Osteocyte (in vitro differentiated cells): ENCODE data around the gene SF1. TPM values are rescaled to one million over a fixed set of nuclear protein-coding genes. Genes with fewer than 3 reads are reported as not detected.

Experiments used
- DNase-seq: peaks from one replicate; pipeline ENCODE4 v3.0.0; 2021; ENCODE audit warnings: mixed read lengths; ENCODE audit not compliant: unreplicated experiment; ENCODE audit errors: extremely low spot score
- H3K27ac Mint-ChIP-seq: one replicate; pipeline ENCODE4 v1.8.0; 2021; ENCODE audit warnings: mild to moderate bottlenecking, mixed read lengths; ENCODE audit not compliant: unreplicated experiment
- H3K27me3 Mint-ChIP-seq: one replicate; pipeline ENCODE4 v1.8.0; 2021; ENCODE audit warnings: mixed read lengths; ENCODE audit not compliant: unreplicated experiment
- H3K36me3 Mint-ChIP-seq: one replicate; pipeline ENCODE4 v1.8.0; 2021; ENCODE audit warnings: mixed read lengths; ENCODE audit not compliant: unreplicated experiment
- H3K4me1 Mint-ChIP-seq: one replicate; pipeline ENCODE4 v1.8.0; 2021; ENCODE audit warnings: mixed read lengths; ENCODE audit not compliant: unreplicated experiment
- H3K4me3 Mint-ChIP-seq: one replicate; pipeline ENCODE4 v1.8.0; 2021; ENCODE audit warnings: mild to moderate bottlenecking, moderate library complexity, mixed read lengths; ENCODE audit not compliant: unreplicated experiment
- H3K9me3 Mint-ChIP-seq: one replicate; pipeline ENCODE4 v1.8.0; 2021; ENCODE audit warnings: mixed read lengths; ENCODE audit not compliant: unreplicated experiment
- total RNA-seq: library from RNA; stranded (reverse); gene quantifications from 2 replicates; pipeline ENCODE4 v1.2.1, GENCODE V29; 2021
- TF ChIP-seq, protein P1 (sequence below): fragments of 200-600 bp; sonication (generic); IDR thresholded peaks from 2 replicates; pipeline ENCODE4 v1.5.0; 2021; ENCODE audit warnings: antibody characterized with exemption, mild to moderate bottlenecking, moderate library complexity

SF1 gene
- total RNA-seq, 1 donor from 2014 or later: 290 TPM

DNA sequence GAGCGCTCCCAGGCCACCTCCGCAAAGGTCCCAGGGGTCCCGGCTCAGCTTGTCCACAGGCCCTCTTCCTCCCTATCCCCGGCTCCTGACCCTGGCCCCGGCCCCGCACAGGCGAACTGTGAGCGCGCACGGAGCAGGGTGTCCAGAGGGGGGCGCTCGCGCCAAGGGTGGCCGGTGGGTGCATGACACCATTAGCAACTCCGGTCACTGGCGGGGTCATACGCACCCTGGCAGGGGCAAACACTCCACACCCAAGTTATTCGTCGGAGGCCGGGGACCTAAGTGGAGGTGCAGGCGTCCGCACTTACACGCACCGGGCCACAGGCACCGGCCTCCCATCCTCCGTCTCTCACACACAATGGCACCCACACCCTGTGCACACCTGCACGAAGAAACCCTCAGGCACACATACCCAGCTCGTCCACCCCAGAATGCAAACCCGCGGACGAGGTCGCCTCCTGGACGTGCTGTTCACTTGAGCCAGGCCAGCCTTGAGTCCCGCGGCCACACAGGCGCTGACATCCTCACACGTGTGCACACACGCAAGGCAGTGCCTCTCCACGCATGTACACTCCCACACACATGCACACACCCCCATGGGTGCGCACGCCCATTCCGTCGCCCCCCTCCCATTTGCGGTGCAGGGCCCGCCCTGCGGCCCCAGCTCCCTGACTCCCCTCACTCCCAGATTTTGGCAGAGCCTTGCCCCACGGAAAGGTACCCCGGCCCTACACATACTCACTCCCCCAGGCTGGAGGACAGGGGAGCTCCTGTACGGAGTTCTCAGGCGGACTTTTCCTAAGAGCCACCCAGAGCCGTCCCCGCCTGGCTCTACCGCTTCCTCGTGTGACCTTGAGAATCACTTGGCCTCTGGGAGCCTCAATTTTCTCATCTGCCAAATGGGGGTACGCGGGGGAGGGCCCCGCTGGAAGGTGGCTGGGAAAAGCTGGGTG is 34.5 kb downstream of the SF1 start, which contains the start of gene RASGRP2:
Gene RASGRP2 (minus strand): TSS at position 552 of the 953 bp plus-strand sequence. CDS start 1,276 bp downstream, outside the sequence.
- Mint-ChIP-seq H3K4me1 (peaks cover 36% of the 10 kb centered on the region), H3K27ac (peak within 1 kb of the TSS; percentile 74), H3K27me3 (no peaks in the 10 kb centered on the region), H3K36me3 (no peaks in the 10 kb centered on the region), H3K4me3 (peak within 1 kb of the TSS; percentile 75), H3K9me3 (no peaks in the 10 kb centered on the region)
- TF ChIP-seq, protein P1, sequence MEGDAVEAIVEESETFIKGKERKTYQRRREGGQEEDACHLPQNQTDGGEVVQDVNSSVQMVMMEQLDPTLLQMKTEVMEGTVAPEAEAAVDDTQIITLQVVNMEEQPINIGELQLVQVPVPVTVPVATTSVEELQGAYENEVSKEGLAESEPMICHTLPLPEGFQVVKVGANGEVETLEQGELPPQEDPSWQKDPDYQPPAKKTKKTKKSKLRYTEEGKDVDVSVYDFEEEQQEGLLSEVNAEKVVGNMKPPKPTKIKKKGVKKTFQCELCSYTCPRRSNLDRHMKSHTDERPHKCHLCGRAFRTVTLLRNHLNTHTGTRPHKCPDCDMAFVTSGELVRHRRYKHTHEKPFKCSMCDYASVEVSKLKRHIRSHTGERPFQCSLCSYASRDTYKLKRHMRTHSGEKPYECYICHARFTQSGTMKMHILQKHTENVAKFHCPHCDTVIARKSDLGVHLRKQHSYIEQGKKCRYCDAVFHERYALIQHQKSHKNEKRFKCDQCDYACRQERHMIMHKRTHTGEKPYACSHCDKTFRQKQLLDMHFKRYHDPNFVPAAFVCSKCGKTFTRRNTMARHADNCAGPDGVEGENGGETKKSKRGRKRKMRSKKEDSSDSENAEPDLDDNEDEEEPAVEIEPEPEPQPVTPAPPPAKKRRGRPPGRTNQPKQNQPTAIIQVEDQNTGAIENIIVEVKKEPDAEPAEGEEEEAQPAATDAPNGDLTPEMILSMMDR: peak; percentile 65
- no peak for DNase-seq

DNA sequence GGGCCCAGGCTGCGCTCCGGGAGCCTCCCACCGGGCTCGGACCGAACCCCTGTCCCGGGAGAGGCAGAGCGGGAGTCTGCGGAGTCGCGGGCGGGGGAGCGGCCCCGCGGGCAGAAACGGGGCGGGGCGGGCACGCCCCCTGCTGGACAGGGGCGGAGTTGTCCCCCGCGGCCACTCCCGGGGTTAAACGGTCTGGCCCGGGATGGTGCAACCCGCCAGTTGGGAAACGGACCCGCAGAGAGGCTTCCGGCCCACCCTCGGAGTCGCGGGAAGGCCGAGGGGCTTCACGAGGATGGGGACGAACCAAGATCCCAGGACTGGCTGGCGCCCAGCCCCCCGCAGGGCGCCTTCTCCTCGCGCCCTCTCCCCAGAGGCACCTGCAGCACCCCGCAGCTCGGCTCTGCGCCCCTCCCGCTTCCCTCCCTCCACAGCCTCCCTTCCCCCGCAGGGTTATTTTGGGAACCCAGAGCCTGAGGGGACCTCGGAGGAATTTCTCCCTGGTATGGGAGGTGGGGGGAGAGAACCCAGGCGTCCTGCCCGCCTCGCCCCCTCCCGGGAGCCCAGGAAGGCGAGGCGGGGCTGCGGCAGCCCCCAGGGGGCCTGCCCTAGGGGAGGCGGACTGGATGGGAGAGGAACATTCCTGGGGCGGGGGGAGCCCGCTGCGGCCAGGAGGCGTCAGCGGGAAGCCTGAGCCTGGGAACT is 35.3 kb downstream of the SF1 start:
- no peak overlapping the region for H3K4me3 Mint-ChIP-seq
- no peaks in the 10 kb centered on the region for H3K36me3 Mint-ChIP-seq
- no peak overlapping the region for H3K27ac Mint-ChIP-seq
- peaks cover 28% of the 10 kb centered on the region for H3K4me1 Mint-ChIP-seq
- H3K9me3 Mint-ChIP-seq: no peaks in the 10 kb centered on the region
- no peaks in the 10 kb centered on the region for H3K27me3 Mint-ChIP-seq
- TF ChIP-seq, protein P1: peak; percentile 89
- peak; percentile 92 for DNase-seq

DNA sequence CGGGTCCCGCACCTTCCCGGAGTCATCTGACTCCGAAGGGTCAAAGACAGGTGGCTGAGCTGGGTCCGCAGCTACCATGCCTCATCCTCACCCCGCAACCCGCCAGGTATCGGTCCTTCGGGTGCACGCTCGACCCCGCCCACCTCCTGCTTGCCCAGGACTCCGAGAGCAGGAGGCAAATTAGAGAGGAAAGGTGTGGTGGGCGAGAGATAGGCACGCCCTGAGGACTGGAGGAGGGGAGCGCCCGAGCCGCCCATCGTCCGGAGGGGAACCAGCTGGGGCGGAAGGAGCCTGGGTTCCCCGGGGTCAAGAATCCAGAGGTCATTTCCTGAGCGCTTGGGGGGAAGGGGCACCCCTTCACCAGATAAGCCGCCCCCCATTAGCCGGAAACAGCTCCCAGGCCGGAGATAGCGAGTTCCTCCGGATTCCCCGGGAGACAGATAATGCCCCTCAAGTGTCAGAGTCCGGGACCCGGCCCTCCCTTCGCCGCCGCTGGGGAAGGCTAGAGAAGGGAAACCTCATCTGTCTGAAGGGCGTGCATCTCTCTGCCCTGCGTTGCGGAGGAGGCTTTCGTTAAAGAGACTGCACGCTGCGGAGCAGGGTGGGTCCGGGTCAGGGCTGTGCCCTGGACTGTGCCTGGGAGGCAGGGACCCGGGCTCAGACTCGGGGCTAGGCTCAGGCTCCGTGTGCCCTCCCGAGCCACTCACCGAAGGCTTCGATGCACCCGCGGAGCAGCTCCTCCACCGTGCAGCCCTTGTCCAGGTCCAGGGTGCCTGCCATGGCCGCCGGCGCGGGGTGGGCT is 36.1 kb downstream of the SF1 start:
- H3K27me3 Mint-ChIP-seq: no peaks in the 10 kb centered on the region
- DNase-seq: no peak
- no peak overlapping the region for H3K27ac Mint-ChIP-seq
- H3K4me3 Mint-ChIP-seq: peak overlapping the region; percentile 53
- peaks cover 22% of the 10 kb centered on the region for H3K4me1 Mint-ChIP-seq
- no peaks in the 10 kb centered on the region for H3K36me3 Mint-ChIP-seq
- TF ChIP-seq, protein P1: no peak
- no peaks in the 10 kb centered on the region for H3K9me3 Mint-ChIP-seq

DNA sequence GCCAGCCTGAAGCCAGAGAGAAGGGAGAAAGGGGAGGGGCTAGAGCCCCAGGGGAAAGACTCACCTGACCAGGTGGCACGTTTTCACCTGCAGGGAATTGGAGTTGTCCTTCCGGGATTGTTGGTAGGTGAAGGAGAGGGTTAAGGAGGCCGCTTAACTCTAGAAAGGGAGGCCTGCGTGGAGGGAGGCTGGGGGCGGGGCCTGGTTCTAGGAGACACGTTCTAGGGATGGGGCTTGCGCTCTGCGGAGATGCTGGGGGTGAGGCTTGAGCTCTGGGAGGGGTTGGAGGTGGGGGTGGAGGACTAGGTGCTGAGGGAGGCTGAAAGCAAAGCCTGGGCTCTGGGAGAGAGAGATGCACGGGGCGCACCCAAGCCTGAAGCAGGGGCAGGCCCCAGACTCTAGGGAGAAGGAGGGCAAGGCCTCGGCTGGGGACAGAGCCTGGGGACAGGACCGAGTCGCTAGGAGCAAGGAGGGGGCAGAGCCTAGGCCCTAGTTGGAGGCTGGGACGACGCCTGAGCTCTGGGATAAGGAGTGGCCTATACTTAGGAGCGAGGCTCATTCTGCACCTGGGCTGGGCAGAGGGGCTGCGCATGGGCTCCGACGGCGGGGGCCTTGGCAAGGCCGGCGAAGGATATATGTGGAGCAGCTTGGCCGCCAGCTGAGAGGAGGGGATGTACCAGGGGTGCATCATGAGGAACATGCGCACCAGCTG is 36.8 kb downstream of the SF1 start:
- H3K4me1 Mint-ChIP-seq: peaks cover 21% of the 10 kb centered on the region

More for the DNA sequence above, 36.8 kb downstream of the SF1 start:
- H3K4me3 Mint-ChIP-seq: peak overlapping the region; percentile 53
- H3K27me3 Mint-ChIP-seq: no peaks in the 10 kb centered on the region
- TF ChIP-seq, protein P1: no peak
- H3K36me3 Mint-ChIP-seq: no peaks in the 10 kb centered on the region
- DNase-seq: no peak
- H3K27ac Mint-ChIP-seq: no peak overlapping the region
- H3K9me3 Mint-ChIP-seq: no peaks in the 10 kb centered on the region
